ENCODE data around the gene CBX2. TPM values are rescaled to one million over a fixed set of nuclear protein-coding genes. Genes with fewer than 3 reads are reported as not detected.

Gene CBX2
- total RNA-seq, 1 experiment from 2014 or later, result 4.8 TPM

GRCh38 chr17:79785017-79785899 is 7.3 kb downstream of the CBX2 start:
- Histone ChIP-seq H3K4me3 (ENCODE audit: low read length) (no peak overlapping the region), H3K27me3 (ENCODE audit: low read length) (no peaks in the 10 kb centered on the region), H3K27ac (ENCODE audit: low read length) (no peak overlapping the region), H3K36me3 (ENCODE audit: insufficient read depth, low read length) (no peaks in the 10 kb centered on the region), H3K4me2 (ENCODE audit: low read depth, low read length, poor library complexity, severe bottlenecking) (no peak overlapping the region), H3K9me3 (ENCODE audit: low read length) (no peaks in the 10 kb centered on the region), H3K9me2 (replicated peaks; ENCODE audit: insufficient read depth, low read length) (no peaks in the 10 kb centered on the region), H3K9ac (ENCODE audit: low read length) (no peak overlapping the region), H3K79me2 (ENCODE audit: low read length) (no peaks in the 10 kb centered on the region), H2AFZ (ENCODE audit: low read length) (no peak overlapping the region), H3K4me1 (ENCODE audit: low read length) (no peaks in the 10 kb centered on the region), H4K20me1 (ENCODE audit: insufficient read depth, low read depth, low read length) (0 out of 2 replicates have a peak, but pooled peaks cover 3% of the 10 kb centered on the region)
- DNase-seq, result no peak

GRCh38 chr17:79785900-79786810 is 8.2 kb downstream of the CBX2 start:
- no peaks in the 10 kb centered on the region for H3K4me1 ChIP-seq (ENCODE audit: low read length)
- no peak overlapping the region for H3K4me3 ChIP-seq (ENCODE audit: low read length)
- H4K20me1 ChIP-seq (ENCODE audit: insufficient read depth, low read depth, low read length), result 0 out of 2 replicates have a peak, but pooled peaks cover 3% of the 10 kb centered on the region
- H3K9ac ChIP-seq (ENCODE audit: low read length), result no peak overlapping the region
- DNase-seq, result no peak
- H3K27me3 ChIP-seq (ENCODE audit: low read length), result no peaks in the 10 kb centered on the region
- no peaks in the 10 kb centered on the region for H3K36me3 ChIP-seq (ENCODE audit: insufficient read depth, low read length)
- no peaks in the 10 kb centered on the region for H3K9me2 ChIP-seq (replicated peaks; ENCODE audit: insufficient read depth, low read length)
- H3K79me2 ChIP-seq (ENCODE audit: low read length), result no peaks in the 10 kb centered on the region
- no peaks in the 10 kb centered on the region for H3K9me3 ChIP-seq (ENCODE audit: low read length)
- no peak overlapping the region for H2AFZ ChIP-seq (ENCODE audit: low read length)
- H3K4me2 ChIP-seq (ENCODE audit: low read depth, low read length, poor library complexity, severe bottlenecking), result no peak overlapping the region
- H3K27ac ChIP-seq (ENCODE audit: low read length), result no peak overlapping the region

DNA sequence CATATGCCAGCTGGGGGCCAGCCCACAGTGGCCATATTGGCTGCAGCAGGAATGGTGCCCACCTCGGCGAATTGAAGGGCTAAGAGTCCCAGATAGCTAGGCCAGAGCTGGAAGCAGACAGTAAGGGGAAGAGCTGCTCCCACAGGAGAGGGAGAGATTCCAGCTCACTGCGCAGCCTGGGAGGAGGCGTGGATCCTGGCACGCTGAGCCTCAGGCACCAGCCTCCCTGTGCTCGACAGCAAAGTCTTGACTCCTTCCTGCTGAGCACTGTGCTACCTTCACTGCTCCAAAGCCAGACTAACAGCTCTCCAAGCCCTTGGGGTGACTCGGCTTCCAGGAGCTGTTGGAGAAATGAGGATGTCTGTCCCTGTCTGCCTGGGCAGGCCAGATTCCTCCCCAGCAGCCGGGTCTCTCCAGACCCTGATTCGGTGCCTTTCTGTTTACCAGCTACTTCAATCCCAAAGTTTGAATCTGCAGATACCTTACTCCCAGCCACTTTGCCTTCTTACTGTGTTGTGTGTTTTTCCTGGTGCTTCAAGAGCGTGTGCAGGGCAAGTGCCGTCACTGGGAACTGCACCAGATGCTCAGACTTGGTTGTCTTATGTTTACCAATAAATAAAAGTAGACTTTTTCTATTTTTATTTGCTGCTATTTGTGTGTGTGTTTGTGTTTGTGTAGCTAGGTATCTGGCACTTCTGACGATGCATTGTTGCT is 9.1 kb downstream of the CBX2 start:
- no peaks in the 10 kb centered on the region for H3K36me3 ChIP-seq (ENCODE audit: insufficient read depth, low read length)
- DNase-seq, result no peak
- H3K27ac ChIP-seq (ENCODE audit: low read length), result no peak overlapping the region
- no peaks in the 10 kb centered on the region for H3K27me3 ChIP-seq (ENCODE audit: low read length)
- no peaks in the 10 kb centered on the region for H3K9me2 ChIP-seq (replicated peaks; ENCODE audit: insufficient read depth, low read length)
- no peak overlapping the region for H2AFZ ChIP-seq (ENCODE audit: low read length)
- H3K9ac ChIP-seq (ENCODE audit: low read length), result no peak overlapping the region
- H4K20me1 ChIP-seq (ENCODE audit: insufficient read depth, low read depth, low read length), result 0 out of 2 replicates have a peak, but pooled peaks cover 3% of the 10 kb centered on the region
- no peaks in the 10 kb centered on the region for H3K4me1 ChIP-seq (ENCODE audit: low read length)
- H3K9me3 ChIP-seq (ENCODE audit: low read length), result no peaks in the 10 kb centered on the region
- no peaks in the 10 kb centered on the region for H3K79me2 ChIP-seq (ENCODE audit: low read length)
- H3K4me2 ChIP-seq (ENCODE audit: low read depth, low read length, poor library complexity, severe bottlenecking), result no peak overlapping the region
- H3K4me3 ChIP-seq (ENCODE audit: low read length), result no peak overlapping the region

DNA sequence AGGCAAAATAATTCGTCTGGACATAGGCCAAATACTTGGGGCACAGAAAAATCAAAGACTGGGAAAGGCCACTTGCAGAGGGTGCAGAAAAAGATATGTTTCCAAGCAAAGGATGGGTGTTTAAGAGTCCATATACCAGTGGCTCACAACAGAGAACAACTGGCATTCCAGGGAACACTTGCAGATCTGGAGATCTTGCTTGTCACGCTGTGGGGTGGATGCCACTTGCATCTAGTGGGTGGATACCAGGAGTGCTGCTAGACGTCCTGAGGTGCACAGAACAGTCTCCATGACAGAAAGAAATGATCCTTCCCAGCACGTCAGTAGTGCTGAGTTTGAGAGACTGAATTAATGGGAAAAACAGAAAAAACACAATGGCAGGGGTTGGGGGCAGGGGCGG is 10.5 kb downstream of the CBX2 start:
- Histone ChIP-seq H3K4me3 (ENCODE audit: low read length) (no peak overlapping the region), H4K20me1 (ENCODE audit: insufficient read depth, low read depth, low read length) (0 out of 2 replicates have a peak, but pooled peaks cover 3% of the 10 kb centered on the region), H3K9me2 (replicated peaks; ENCODE audit: insufficient read depth, low read length) (no peaks in the 10 kb centered on the region), H3K9me3 (ENCODE audit: low read length) (no peaks in the 10 kb centered on the region), H3K27ac (ENCODE audit: low read length) (no peak overlapping the region), H3K9ac (ENCODE audit: low read length) (no peak overlapping the region), H3K27me3 (ENCODE audit: low read length) (no peaks in the 10 kb centered on the region), H3K4me1 (ENCODE audit: low read length) (no peaks in the 10 kb centered on the region), H3K36me3 (ENCODE audit: insufficient read depth, low read length) (no peaks in the 10 kb centered on the region), H3K79me2 (ENCODE audit: low read length) (no peaks in the 10 kb centered on the region), H2AFZ (ENCODE audit: low read length) (no peak overlapping the region), H3K4me2 (ENCODE audit: low read depth, low read length, poor library complexity, severe bottlenecking) (no peak overlapping the region)
- DNase-seq, result no peak

- Histone ChIP-seq H3K9me2 (replicated peaks; ENCODE audit: insufficient read depth, low read length) (no peaks in the 10 kb centered on the region), H3K79me2 (ENCODE audit: low read length) (no peaks in the 10 kb centered on the region), H3K9me3 (ENCODE audit: low read length) (no peaks in the 10 kb centered on the region), H3K4me2 (ENCODE audit: low read depth, low read length, poor library complexity, severe bottlenecking) (no peak overlapping the region), H3K4me3 (ENCODE audit: low read length) (no peak overlapping the region), H3K27me3 (ENCODE audit: low read length) (no peaks in the 10 kb centered on the region), H4K20me1 (ENCODE audit: insufficient read depth, low read depth, low read length) (0 out of 2 replicates have a peak, but pooled peaks cover 3% of the 10 kb centered on the region), H3K27ac (ENCODE audit: low read length) (no peak overlapping the region), H2AFZ (ENCODE audit: low read length) (no peak overlapping the region), H3K9ac (ENCODE audit: low read length) (no peak overlapping the region), H3K36me3 (ENCODE audit: insufficient read depth, low read length) (peaks cover 2% of the 10 kb centered on the region; the same call in 1 of the 2 replicates), H3K4me1 (ENCODE audit: low read length) (no peaks in the 10 kb centered on the region)
- no peak for DNase-seq
Measured at GRCh38 chr17:79788989-79789942, 11.3 kb downstream of the CBX2 start.

GRCh38 chr17:79789943-79790804 is 12.2 kb downstream of the CBX2 start:
- Histone ChIP-seq H2AFZ (ENCODE audit: low read length) (no peak overlapping the region), H3K27ac (ENCODE audit: low read length) (no peak overlapping the region), H3K4me3 (ENCODE audit: low read length) (no peak overlapping the region), H3K9ac (ENCODE audit: low read length) (no peak overlapping the region), H4K20me1 (ENCODE audit: insufficient read depth, low read depth, low read length) (peaks cover 9% of the 10 kb centered on the region), H3K27me3 (ENCODE audit: low read length) (no peaks in the 10 kb centered on the region), H3K36me3 (ENCODE audit: insufficient read depth, low read length) (peaks cover 10% of the 10 kb centered on the region; the same call in 1 of the 2 replicates), H3K79me2 (ENCODE audit: low read length) (peaks cover 5% of the 10 kb centered on the region; the same call in 1 of the 2 replicates), H3K9me2 (replicated peaks; ENCODE audit: insufficient read depth, low read length) (no peaks in the 10 kb centered on the region), H3K9me3 (ENCODE audit: low read length) (no peaks in the 10 kb centered on the region), H3K4me1 (ENCODE audit: low read length) (peaks cover 8% of the 10 kb centered on the region), H3K4me2 (ENCODE audit: low read depth, low read length, poor library complexity, severe bottlenecking) (no peak overlapping the region)
- peak; percentile 79 for DNase-seq

All from Karpas-422 (cell line).